SJSA1 (cell line): ENCODE results near the gene PTGFRN. TPM values are rescaled to one million over a fixed set of nuclear protein-coding genes. Genes with fewer than 3 reads are reported as not detected.

Experiments used
- DNase-seq, 2 experiments: peaks; one replicate each; pipeline ENCODE4 v3.0.0-alpha.2; 2015 to 2020; ENCODE audit warnings: low spot score in 2 of 2, low read depth in 1 of 2
- H3K27ac ChIP-seq: fragments of 250-450 bp; sonication (Bioruptor Pico); 2 replicates; pipeline ENCODE4 v1.5.1; 2020; ENCODE audit warnings: mild to moderate bottlenecking, moderate library complexity
- H3K27me3 ChIP-seq: fragments of 250-450 bp; sonication (Bioruptor Pico); replicated peaks from 2 replicates; pipeline ENCODE4 v1.5.1; 2020; ENCODE audit warnings: mild to moderate bottlenecking, moderate library complexity
- H3K36me3 ChIP-seq: fragments of 250-450 bp; sonication (Bioruptor Pico); 2 replicates; pipeline ENCODE4 v1.5.1; 2020; ENCODE audit warnings: mild to moderate bottlenecking
- H3K4me1 ChIP-seq: fragments of 250-450 bp; sonication (Bioruptor Pico); replicated peaks from 2 replicates; pipeline ENCODE4 v1.6.1; 2021; ENCODE audit warnings: mild to moderate bottlenecking
- H3K4me3 ChIP-seq: fragments of 250-450 bp; sonication (Bioruptor Pico); 2 replicates; pipeline ENCODE4 v1.5.1; 2020; ENCODE audit warnings: mild to moderate bottlenecking
- H3K9me3 ChIP-seq: fragments of 250-450 bp; sonication (Bioruptor Pico); replicated peaks from 2 replicates; pipeline ENCODE4 v1.5.1; 2020; ENCODE audit warnings: mild to moderate bottlenecking
- total RNA-seq: library from RNA; depleted of rRNA; stranded (reverse); fragments of >200 nt; shearing (Covaris generic); gene quantifications from 2 replicates; pipeline ENCODE4 v1.2.3, GENCODE V29; 2014

PTGFRN gene
- total RNA-seq, 1 experiment from 2014 or later = 25.2 TPM

DNA sequence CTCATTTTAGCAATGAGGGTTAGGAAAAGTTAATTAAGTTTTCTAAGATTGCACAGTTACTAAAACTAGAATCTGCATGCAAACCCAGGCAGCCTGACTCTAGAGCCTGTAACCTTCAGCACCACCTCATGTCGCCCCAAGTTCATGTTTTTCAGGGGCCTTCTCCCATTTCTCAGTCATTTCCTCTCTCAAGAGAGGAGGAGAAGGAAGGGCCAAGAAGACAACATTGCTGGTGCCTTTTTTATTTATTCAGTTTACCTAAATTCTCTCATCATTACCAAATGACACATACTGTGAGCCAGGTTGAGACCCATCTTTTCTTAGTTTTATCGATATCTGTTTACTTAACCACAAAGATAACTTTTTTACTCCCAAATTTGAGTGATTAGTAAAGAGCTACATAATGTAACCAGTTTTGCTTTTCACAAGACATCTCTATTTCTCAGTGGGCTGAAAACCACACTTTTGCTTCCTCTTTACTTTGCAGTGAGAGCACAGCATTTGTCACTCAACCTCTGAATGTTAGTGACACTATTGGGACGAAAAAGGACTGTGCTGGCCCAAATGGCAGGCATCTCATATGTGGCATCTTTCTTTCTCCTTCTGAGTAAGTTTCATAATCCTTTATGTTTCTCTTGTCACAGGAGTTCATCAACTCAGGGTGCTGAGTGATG lies 91.7 kb downstream of the PTGFRN start, which contains the start of gene CD101:
Gene CD101, plus strand, starts transcription at position 507 of the 674 bp plus-strand sequence. Its CDS starts 58 bp downstream, at position 565.
- Histone ChIP-seq H3K27ac (no peak within 1 kb of the TSS), H3K4me3 (no peak within 1 kb of the TSS)
- no peak for DNase-seq

DNA sequence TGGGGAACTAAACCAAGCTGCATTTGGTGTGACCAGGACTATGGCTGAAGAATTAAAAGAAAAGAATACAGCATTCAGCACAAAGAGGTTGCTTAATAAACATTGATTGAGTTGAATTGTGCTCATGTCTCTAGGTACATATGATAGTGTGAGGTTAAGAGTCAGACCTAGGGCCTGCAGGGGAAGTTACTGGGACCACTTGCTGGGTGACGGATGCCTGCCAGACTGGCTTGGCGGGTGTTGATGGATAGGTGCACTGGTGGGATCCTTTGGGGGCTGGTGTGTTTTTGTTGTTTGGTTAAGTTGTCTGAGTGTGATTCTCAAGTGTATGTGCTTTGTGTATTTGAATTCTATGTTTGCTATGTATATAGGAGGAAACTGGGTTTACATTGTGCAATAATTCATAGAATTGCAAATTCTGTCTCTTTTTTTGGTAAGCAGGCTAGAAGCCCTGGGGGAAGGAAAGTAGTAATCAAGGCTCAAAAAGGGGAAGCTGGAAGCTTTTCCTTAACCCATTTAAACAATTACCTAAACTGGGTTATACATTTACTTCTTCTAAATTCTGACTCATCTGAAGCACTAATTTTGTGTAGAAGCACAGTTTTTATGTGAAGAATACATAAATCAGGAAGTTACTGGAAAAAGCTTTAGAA lies 93.6 kb downstream of the PTGFRN start:
- Histone ChIP-seq H3K27me3 (no peaks in the 10 kb centered on the region), H3K4me3 (no peak overlapping the region), H3K36me3 (no peaks in the 10 kb centered on the region), H3K9me3 (no peaks in the 10 kb centered on the region), H3K4me1 (peaks cover 10% of the 10 kb centered on the region), H3K27ac (no peak overlapping the region)
- DNase-seq = no peak

More for the DNA sequence above, 91.7 kb downstream of the PTGFRN start, which contains the start of gene CD101:
- H3K4me1 ChIP-seq = peaks cover 16% of the 10 kb centered on the region
- no peaks in the 10 kb centered on the region for H3K36me3 ChIP-seq
- H3K9me3 ChIP-seq = no peaks in the 10 kb centered on the region; the same call in 1 of the 2 replicates
- H3K27me3 ChIP-seq = no peaks in the 10 kb centered on the region

DNA sequence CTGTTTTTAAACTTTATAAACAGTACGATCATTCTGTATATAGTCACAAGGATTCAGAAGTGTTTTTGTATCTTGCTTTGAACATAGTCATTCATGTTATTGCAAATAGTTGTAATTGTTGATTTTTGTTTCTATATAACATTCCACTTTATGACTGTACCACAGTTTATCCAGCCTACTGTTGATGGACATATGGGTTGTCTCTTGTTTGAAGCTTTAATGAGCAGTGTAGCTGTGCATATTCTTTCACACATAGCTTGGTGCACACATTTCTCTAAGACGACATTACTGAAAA lies 98.0 kb downstream of the PTGFRN start:
- peak in 1 of 2 experiments; percentile 33 for DNase-seq
- H3K9me3 ChIP-seq = no peaks in the 10 kb centered on the region

DNA sequence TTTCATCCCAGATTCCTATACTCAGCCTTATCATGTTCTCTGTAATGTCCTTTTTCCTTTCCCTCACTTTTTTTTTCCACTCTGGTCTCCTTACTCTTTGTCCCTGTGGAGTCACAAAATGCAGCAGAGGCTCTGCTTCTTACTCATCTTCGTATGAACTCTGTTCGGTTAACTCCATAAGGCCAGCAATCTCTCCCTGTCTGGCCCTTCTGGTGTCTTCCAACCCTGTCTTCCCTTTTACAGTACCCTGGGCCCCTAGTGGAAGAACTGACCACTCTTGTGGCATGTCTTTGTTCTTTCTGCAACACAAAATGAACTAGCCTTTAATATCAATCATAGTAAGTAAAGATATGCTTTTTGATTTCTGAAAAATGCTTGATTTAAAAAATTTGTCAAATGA lies 98.9 kb downstream of the PTGFRN start:
- H3K9me3 ChIP-seq = no peaks in the 10 kb centered on the region
- H3K36me3 ChIP-seq = no peaks in the 10 kb centered on the region
- no peak overlapping the region for H3K27ac ChIP-seq
- H3K4me1 ChIP-seq = peaks cover 10% of the 10 kb centered on the region
- DNase-seq = no peak
- no peaks in the 10 kb centered on the region for H3K27me3 ChIP-seq
- no peak overlapping the region for H3K4me3 ChIP-seq

More for the DNA sequence above, 98.0 kb downstream of the PTGFRN start:
- Histone ChIP-seq H3K4me1 (peaks cover 10% of the 10 kb centered on the region), H3K27me3 (no peaks in the 10 kb centered on the region), H3K36me3 (no peaks in the 10 kb centered on the region), H3K27ac (no peak overlapping the region), H3K4me3 (no peak overlapping the region)

DNA sequence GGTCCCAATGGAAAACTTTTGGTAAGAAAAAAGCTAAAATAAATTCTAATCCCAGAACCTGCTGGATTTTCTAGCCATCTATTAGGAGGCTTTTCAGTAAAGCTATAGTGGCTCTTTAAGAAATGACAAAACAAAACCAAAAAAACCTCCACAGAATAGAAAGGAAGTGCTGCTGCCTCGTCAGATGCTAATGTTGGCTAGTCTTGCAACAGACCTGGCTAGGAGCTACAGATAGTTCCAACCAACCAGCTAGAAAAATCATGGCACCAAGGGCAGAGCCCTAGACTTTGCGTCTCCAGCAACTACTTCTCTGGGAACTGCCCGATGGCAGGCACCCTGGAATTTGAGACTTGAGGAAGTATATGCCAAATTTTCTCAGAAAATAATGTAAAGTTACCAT lies 99.4 kb downstream of the PTGFRN start:
- H3K36me3 ChIP-seq = no peaks in the 10 kb centered on the region
- H3K27ac ChIP-seq = no peak overlapping the region
- H3K9me3 ChIP-seq = no peaks in the 10 kb centered on the region
- DNase-seq = no peak
- H3K4me3 ChIP-seq = no peak overlapping the region
- H3K27me3 ChIP-seq = no peaks in the 10 kb centered on the region
- H3K4me1 ChIP-seq = peaks cover 10% of the 10 kb centered on the region

DNA sequence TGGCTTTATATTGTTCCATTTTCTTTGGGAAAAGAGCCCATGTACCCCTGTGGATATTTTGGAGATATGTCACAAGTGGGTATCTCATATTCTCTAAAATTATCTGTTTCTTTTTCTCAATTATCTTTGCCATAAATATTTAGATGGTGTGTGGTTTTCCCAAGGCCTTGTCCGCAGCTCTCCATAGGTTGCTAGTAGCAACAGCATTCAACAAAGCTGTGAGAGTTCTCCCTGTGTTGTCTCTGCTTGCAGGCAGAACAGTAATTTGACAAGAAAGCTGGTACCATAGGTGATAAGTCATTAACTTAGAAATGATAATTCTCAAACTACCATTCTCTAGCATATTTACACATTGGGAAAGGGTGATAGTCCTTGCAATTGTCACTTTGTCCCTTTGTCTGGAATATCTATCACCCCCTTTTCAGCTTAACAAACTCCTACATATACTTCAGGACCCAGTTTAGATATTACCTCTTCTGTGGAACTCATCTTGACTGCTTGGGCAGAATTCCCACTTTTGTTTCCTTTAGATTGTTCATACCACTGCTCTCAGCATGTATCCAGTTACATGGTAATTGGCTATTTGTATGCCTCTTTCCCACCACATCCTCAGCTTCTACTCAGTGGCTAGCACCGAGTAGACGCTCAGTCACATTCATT lies 100.7 kb downstream of the PTGFRN start:
- Histone ChIP-seq H3K9me3 (no peaks in the 10 kb centered on the region), H3K36me3 (no peaks in the 10 kb centered on the region), H3K27ac (no peak overlapping the region), H3K4me3 (no peak overlapping the region), H3K27me3 (no peaks in the 10 kb centered on the region), H3K4me1 (peaks cover 10% of the 10 kb centered on the region)
- DNase-seq = no peak

DNA sequence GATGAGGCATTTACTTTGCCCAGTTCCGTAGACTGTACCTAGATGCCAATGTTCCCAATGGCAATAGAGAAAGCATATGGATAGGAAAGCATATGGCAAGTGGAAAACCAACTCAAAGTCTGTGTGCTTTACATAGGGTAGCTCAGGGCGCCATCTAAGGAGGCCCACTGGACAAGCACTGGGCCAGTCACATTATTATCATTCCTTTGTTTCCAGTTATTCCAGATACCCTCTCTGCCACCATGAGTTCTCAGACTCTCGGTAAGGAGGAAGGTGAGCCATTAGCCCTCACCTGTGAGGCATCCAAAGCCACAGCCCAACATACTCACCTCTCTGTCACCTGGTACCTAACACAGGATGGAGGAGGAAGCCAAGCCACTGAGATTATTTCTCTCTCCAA lies 101.6 kb downstream of the PTGFRN start:
- no peak for DNase-seq
- Histone ChIP-seq H3K36me3 (no peaks in the 10 kb centered on the region), H3K27me3 (no peaks in the 10 kb centered on the region), H3K9me3 (no peaks in the 10 kb centered on the region), H3K27ac (no peak overlapping the region), H3K4me3 (no peak overlapping the region), H3K4me1 (peaks cover 10% of the 10 kb centered on the region)

DNA sequence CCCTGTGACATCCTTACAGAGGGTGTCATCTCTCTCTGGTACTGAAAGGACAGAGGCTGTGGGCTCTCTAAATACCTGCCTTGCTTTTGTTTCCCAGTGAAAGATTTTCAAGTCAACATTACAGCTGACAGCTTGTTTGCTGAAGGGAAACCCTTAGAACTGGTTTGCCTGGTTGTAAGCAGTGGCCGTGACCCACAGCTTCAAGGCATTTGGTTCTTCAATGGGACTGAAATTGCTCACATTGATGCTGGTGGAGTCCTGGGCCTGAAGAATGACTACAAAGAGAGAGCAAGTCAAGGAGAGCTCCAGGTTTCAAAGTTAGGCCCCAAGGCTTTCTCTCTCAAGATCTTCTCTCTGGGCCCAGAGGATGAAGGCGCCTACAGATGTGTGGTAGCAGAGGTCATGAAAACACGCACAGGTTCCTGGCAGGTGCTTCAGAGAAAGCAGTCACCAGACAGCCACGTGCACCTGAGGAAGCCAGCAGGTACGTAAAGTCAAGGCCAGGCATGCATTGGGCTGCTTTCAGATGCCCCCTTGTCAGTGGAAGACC lies 103.7 kb downstream of the PTGFRN start:
- no peaks in the 10 kb centered on the region for H3K27me3 ChIP-seq
- H3K4me3 ChIP-seq = no peak overlapping the region
- no peak for DNase-seq
- no peaks in the 10 kb centered on the region for H3K9me3 ChIP-seq
- H3K4me1 ChIP-seq = no peaks in the 10 kb centered on the region; the same call in 1 of the 2 replicates
- H3K27ac ChIP-seq = no peak overlapping the region
- no peaks in the 10 kb centered on the region for H3K36me3 ChIP-seq

DNA sequence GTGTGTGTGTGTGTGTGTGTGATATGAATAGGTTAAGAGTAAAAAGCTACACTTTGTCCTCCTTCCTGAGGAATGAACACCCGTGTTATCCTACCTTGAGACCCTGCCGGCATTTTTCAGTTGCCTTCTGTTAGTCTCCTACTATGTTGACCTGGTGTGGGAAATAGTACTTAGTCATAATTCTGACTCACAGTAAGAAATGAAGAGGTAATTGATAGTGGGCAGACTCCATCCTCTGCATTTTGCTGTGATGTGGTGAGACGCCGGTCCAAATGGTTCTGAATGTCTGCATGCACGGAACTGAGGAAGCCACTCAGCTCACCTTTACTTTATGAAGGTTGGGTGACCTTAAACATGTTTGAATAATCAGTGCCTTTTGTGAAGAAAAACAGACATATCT lies 104.5 kb downstream of the PTGFRN start:
- Histone ChIP-seq H3K4me3 (no peak overlapping the region), H3K27me3 (no peaks in the 10 kb centered on the region), H3K27ac (no peak overlapping the region), H3K4me1 (no peaks in the 10 kb centered on the region), H3K36me3 (no peaks in the 10 kb centered on the region), H3K9me3 (no peaks in the 10 kb centered on the region)
- no peak for DNase-seq

DNA sequence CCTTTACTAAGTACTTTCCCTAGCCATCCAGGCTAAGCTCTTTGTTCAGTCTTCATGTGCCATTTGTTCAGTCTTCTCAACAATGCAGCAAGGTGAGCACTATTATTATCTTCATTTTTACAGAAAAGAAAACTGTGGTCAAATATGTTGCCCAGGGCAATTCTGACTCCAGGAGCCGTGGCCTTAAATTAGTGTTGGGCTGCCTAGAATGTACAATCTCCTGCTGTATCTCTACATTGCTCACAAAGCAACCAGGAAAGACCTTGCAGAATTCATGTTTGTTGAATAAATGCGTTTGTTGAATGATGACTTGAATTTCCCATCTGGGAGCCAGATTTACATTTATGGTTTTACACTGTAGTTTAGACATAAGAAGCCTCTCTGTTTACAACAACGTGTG lies 106.0 kb downstream of the PTGFRN start:
- Histone ChIP-seq H3K9me3 (no peaks in the 10 kb centered on the region), H3K36me3 (no peaks in the 10 kb centered on the region), H3K27ac (no peak overlapping the region), H3K4me1 (no peaks in the 10 kb centered on the region), H3K27me3 (no peaks in the 10 kb centered on the region), H3K4me3 (no peak overlapping the region)
- no peak for DNase-seq

DNA sequence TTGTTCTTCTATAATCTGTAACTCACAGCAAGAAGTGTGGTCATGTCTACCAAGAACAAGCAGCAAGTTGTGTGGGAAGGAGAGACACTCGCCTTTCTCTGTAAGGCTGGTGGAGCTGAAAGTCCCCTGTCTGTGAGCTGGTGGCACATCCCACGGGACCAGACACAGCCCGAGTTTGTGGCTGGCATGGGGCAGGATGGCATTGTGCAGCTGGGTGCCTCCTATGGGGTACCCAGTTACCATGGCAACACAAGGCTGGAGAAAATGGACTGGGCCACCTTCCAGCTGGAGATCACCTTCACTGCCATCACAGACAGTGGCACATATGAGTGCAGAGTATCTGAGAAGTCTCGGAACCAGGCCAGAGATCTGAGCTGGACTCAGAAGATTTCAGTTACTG lies 107.3 kb downstream of the PTGFRN start:
- DNase-seq = no peak
- no peak overlapping the region for H3K4me3 ChIP-seq
- H3K36me3 ChIP-seq = no peaks in the 10 kb centered on the region
- no peaks in the 10 kb centered on the region for H3K27me3 ChIP-seq
- no peaks in the 10 kb centered on the region for H3K4me1 ChIP-seq
- no peak overlapping the region for H3K27ac ChIP-seq
- no peaks in the 10 kb centered on the region for H3K9me3 ChIP-seq

DNA sequence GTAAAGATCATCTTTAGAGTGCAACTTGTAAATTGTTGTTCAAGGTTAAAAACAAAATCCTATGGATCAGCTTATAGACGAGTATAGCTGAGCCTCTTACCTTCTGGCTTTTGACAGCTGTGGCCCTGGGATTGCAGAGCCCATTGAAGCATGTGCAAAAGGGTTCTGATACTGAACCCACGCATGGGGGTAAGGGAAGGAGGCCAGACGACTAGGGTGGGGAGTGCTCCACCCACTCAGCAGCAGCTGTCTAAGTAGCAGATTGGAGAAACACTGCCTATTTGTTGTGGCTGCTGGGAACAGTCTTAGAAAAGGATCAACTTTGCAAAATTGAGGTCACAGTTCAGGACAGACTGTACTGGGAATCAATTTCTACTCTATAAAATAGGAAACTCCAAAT lies 107.9 kb downstream of the PTGFRN start:
- H3K4me3 ChIP-seq = no peak overlapping the region
- no peak for DNase-seq
- H3K27me3 ChIP-seq = no peaks in the 10 kb centered on the region
- no peaks in the 10 kb centered on the region for H3K36me3 ChIP-seq
- no peaks in the 10 kb centered on the region for H3K9me3 ChIP-seq
- no peaks in the 10 kb centered on the region for H3K4me1 ChIP-seq
- H3K27ac ChIP-seq = no peak overlapping the region

DNA sequence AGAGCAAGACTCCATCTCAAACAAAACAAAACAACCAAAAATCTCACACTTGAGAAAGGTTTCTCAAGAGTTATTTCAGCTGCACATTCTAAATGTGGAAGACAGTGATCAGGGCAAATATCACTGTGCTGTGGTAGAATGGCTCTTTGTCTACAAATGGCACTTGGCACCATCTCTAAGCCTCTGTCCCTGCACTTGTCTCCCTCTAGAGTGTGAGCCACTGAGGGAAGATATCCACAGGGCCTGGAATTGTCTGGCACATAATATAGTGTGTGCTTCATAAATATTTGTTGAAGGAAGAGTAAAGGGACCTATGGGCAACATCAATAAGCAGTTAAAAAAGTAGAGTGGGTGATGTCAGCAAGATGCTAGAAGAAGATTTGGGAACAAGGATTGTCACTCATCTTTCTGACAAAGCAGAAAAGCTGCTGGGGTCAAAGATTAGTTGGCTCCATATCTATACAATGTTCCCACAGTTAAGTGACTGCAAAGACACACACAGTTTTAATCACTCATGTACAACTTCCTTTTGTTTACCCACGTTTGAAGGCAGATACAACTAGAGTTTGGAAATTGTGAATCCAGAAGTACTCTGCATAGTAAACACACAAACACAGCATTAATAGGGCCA lies 110.9 kb downstream of the PTGFRN start:
- no peak overlapping the region for H3K27ac ChIP-seq
- DNase-seq = no peak

DNA sequence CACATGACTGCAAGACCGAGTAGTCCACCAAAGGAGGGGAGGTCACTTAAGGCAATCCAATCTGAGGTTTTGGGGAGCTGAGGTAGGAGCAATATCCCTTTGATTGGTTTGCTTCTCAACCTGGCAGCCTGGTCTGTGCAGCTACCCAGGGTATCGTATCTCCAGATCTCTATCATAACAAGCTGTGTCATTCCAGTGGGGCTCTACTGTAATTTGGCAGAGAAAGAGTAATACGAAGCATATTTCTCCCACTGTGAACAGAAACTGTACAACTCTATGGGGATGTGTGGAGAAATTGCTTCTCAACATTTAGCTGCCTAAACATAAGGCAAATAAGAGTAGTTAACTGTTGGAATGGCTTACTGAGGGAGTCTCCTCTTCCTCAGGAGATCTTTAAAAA lies 112.4 kb downstream of the PTGFRN start:
- H3K4me3 ChIP-seq = no peak overlapping the region
- H3K36me3 ChIP-seq = no peaks in the 10 kb centered on the region
- no peak overlapping the region for H3K27ac ChIP-seq
- no peaks in the 10 kb centered on the region; the same call in 1 of the 2 replicates for H3K9me3 ChIP-seq
- no peak for DNase-seq
- H3K27me3 ChIP-seq = no peaks in the 10 kb centered on the region
- H3K4me1 ChIP-seq = peaks cover 13% of the 10 kb centered on the region

More for the DNA sequence above, 110.9 kb downstream of the PTGFRN start:
- Histone ChIP-seq H3K27me3 (no peaks in the 10 kb centered on the region), H3K36me3 (no peaks in the 10 kb centered on the region), H3K4me1 (no peaks in the 10 kb centered on the region), H3K9me3 (no peaks in the 10 kb centered on the region; the same call in 1 of the 2 replicates), H3K4me3 (no peak overlapping the region)
